Mucosa of stomach (tissue), 1 donor: Measurements from ENCODE around the gene PTBP3.

Experiments used
- H3K27me3 ChIP-seq: one replicate; pipeline ENCODE4 v1.7.0; 2013; ENCODE audit warnings: mild to moderate bottlenecking, low read length; ENCODE audit not compliant: control insufficient read depth, insufficient read depth
- H3K36me3 ChIP-seq: one replicate; pipeline ENCODE4 v1.7.0; 2013; ENCODE audit warnings: low read length; ENCODE audit not compliant: control insufficient read depth, insufficient read depth
- H3K4me1 ChIP-seq: one replicate; pipeline ENCODE4 v1.7.0; 2013; ENCODE audit warnings: mild to moderate bottlenecking, low read length; ENCODE audit not compliant: control insufficient read depth, insufficient read depth
- H3K4me3 ChIP-seq: one replicate; pipeline ENCODE4 v1.7.0; 2013; ENCODE audit warnings: low read length
- H3K9ac ChIP-seq: one replicate; pipeline ENCODE4 v1.7.0; 2013; ENCODE audit warnings: mild to moderate bottlenecking, low read length, moderate library complexity
- H3K9me3 ChIP-seq: one replicate; pipeline ENCODE4 v1.7.0; 2013; ENCODE audit warnings: mild to moderate bottlenecking, low read length, moderate library complexity; ENCODE audit not compliant: control insufficient read depth
- donor health status: Pancreatic carcinoma.

PTBP3 gene

GRCh38 chr9:112168197-112168596 lies 165.2 kb downstream of the PTBP3 start:
- Histone ChIP-seq H3K27me3 (no peaks in the 10 kb centered on the region), H3K36me3 (no peaks in the 10 kb centered on the region), H3K9me3 (no peaks in the 10 kb centered on the region), H3K9ac (no peak overlapping the region), H3K4me1 (peaks cover 53% of the 10 kb centered on the region), H3K4me3 (no peak overlapping the region)
